H1 (cell line): ENCODE results near the gene UBE3C. TPM values are rescaled to one million over a fixed set of nuclear protein-coding genes. Genes with fewer than 3 reads are reported as not detected.
"Not testable (repeated sequence)": the region's sequence is repeated elsewhere in the genome, so short reads cannot be mapped to it uniquely, and the experiment has no call there.

Experiments
- CTCF ChIA-PET: fragments of 300-600 bp; sonication (Branson Sonifier 250); formaldehyde crosslinking; loops from one replicate; lab custom pipeline; 2021; ENCODE audit not compliant: partially characterized antibody; lab: Charles Lee
- POLR2A ChIA-PET: fragments of 300-600 bp; sonication (Branson Sonifier 250); formaldehyde crosslinking; loops from one replicate; lab custom pipeline; 2021; ENCODE audit warnings: inconsistent platforms; ENCODE audit not compliant: partially characterized antibody; lab: Charles Lee
- DNase-seq, 2 experiments: peaks; one replicate each; pipeline versions ENCODE4 v3.0.0 to v3.0.0-alpha.2; 2010 to 2022; ENCODE audit warnings: low spot score in 2 of 2, low read depth in 1 of 2, mixed read lengths in 1 of 2
- FAIRE-seq: peaks from 2 replicates; lab custom pipeline; 2011; peaks lifted over from hg19 to GRCh38; lab: Jason Lieb, UNC
- H2AFZ ChIP-seq: 2 replicates; pipeline ENCODE4 v1.8.1; 2012; ENCODE audit warnings: low read length, inconsistent platforms
- H2AK5ac ChIP-seq: 2 replicates; pipeline ENCODE4 v1.6.1; 2013; ENCODE audit warnings: low read depth, low read length
- H2BK120ac ChIP-seq: replicated peaks from 2 replicates; pipeline ENCODE3; 2013; ENCODE audit warnings: low read depth, low read length, inconsistent platforms
- H2BK12ac ChIP-seq: 2 replicates; pipeline ENCODE4 v1.6.1; 2013; ENCODE audit warnings: low read depth, low read length
- H2BK15ac ChIP-seq: 2 replicates; pipeline ENCODE4 v1.6.1; 2013; ENCODE audit warnings: low read length
- H2BK20ac ChIP-seq: 2 replicates; pipeline ENCODE4 v1.6.1; 2013; ENCODE audit warnings: low read length
- H2BK5ac ChIP-seq: 2 replicates; pipeline ENCODE4 v1.6.1; 2013; ENCODE audit warnings: low read depth, low read length
- H3K14ac ChIP-seq: 2 replicates; pipeline ENCODE4 v1.6.1; 2013; ENCODE audit warnings: inconsistent platforms; ENCODE audit not compliant: insufficient read length
- H3K18ac ChIP-seq: 2 replicates; pipeline ENCODE4 v1.6.1; 2013; ENCODE audit warnings: low read length; ENCODE audit errors: extremely low read depth
- H3K23ac ChIP-seq: 2 replicates; pipeline ENCODE4 v1.6.1; 2013; ENCODE audit warnings: inconsistent platforms; ENCODE audit not compliant: insufficient read length
- H3K23me2 ChIP-seq: 2 replicates; pipeline ENCODE4 v1.6.1; 2013; ENCODE audit warnings: low read depth, low read length
- H3K27ac ChIP-seq: 2 replicates; pipeline ENCODE4 v1.6.1; 2011; ENCODE audit warnings: low read depth, low read length, inconsistent platforms
- H3K27me3 ChIP-seq, 4 experiments: replicated peaks in 1 of 4; 1 replicate in 1 of 4; 2 replicates in 3 of 4; pipeline versions ENCODE4 v1.6.1 to v1.8.1; 2011 to 2013; ENCODE audit warnings: low read length in 3 of 4, mild to moderate bottlenecking in 3 of 4, inconsistent platforms in 2 of 4, mixed read lengths in 2 of 4, moderate library complexity in 1 of 4; ENCODE audit not compliant: control insufficient read depth in 3 of 4, insufficient read depth in 3 of 4; ENCODE audit errors: extremely low read depth in 1 of 4
- H3K36me3 ChIP-seq, 4 experiments: 2 replicates each; pipeline versions ENCODE4 v1.6.1 to v1.8.1; 2011 to 2013; ENCODE audit warnings: mild to moderate bottlenecking in 4 of 4, low read length in 3 of 4, moderate library complexity in 2 of 4, control low read depth in 1 of 4, inconsistent platforms in 1 of 4; ENCODE audit not compliant: insufficient read depth in 4 of 4, control insufficient read depth in 2 of 4
- H3K4ac ChIP-seq: replicated peaks from 2 replicates; pipeline ENCODE3; 2013; ENCODE audit warnings: low read length, low read depth, mixed read lengths, inconsistent platforms; ENCODE audit not compliant: insufficient read length
- H3K4me1 ChIP-seq, 4 experiments: replicated peaks in 1 of 4; 1 replicate in 1 of 4; 2 replicates in 3 of 4; pipeline versions ENCODE4 v1.6.1 to v1.8.1; 2011 to 2013; ENCODE audit warnings: low read length in 3 of 4, inconsistent platforms in 2 of 4, mixed read lengths in 1 of 4; ENCODE audit not compliant: insufficient read depth in 4 of 4, control insufficient read depth in 3 of 4
- H3K4me2 ChIP-seq, 2 experiments: 2 replicates each; pipeline versions ENCODE4 v1.6.1 to v1.8.1; 2011 to 2013; ENCODE audit warnings: low read depth in 2 of 2, low read length in 2 of 2, control low read depth in 1 of 2, inconsistent platforms in 1 of 2, mild to moderate bottlenecking in 1 of 2; ENCODE audit not compliant: insufficient read depth in 1 of 2
- H3K4me3 ChIP-seq, 4 experiments: fragments of 200-600, 300-600 bp in 1 of 4; sonication (generic), shearing (Covaris generic), sonication (Bioruptor Twin) in 1 of 4; 2 replicates each; pipeline versions ENCODE4 v1.5.1 to v1.8.1; 2011 to 2016; ENCODE audit warnings: low read length in 4 of 4, low read depth in 3 of 4, control low read depth in 2 of 4, inconsistent platforms in 2 of 4, mild to moderate bottlenecking in 2 of 4, mixed read lengths in 1 of 4, moderate library complexity in 1 of 4; ENCODE audit not compliant: insufficient read depth in 2 of 4; ENCODE audit errors: extremely low read depth in 1 of 4
- H3K56ac ChIP-seq: replicated peaks from 2 replicates; pipeline ENCODE3; 2013; ENCODE audit warnings: low read depth, mild to moderate bottlenecking, mixed read lengths, low read length, inconsistent platforms; ENCODE audit not compliant: insufficient read length
- H3K79me1 ChIP-seq: 2 replicates; pipeline ENCODE4 v1.6.1; 2013; ENCODE audit warnings: low read depth, low read length, control low read depth
- H3K79me2 ChIP-seq, 2 experiments: 2 replicates each; pipeline versions ENCODE4 v1.6.1 to v1.8.1; 2012 to 2013; ENCODE audit warnings: low read length in 2 of 2, mild to moderate bottlenecking in 2 of 2, inconsistent platforms in 1 of 2; ENCODE audit not compliant: insufficient read depth in 2 of 2, control insufficient read depth in 1 of 2
- H3K9ac ChIP-seq, 4 experiments: replicated peaks in 1 of 4; 1 replicate in 1 of 4; 2 replicates in 3 of 4; pipeline versions ENCODE4 v1.6.1 to v1.8.1; 2011 to 2013; ENCODE audit warnings: low read depth in 3 of 4, low read length in 3 of 4, control low read depth in 2 of 4, mild to moderate bottlenecking in 2 of 4, moderate library complexity in 2 of 4, inconsistent platforms in 1 of 4; ENCODE audit errors: extremely low read depth in 1 of 4
- H3K9me3 ChIP-seq, 2 experiments: 2 replicates each; pipeline versions ENCODE4 v1.6.1 to v1.8.1; 2012 to 2013; ENCODE audit warnings: mild to moderate bottlenecking in 2 of 2, moderate library complexity in 2 of 2, control low read depth in 1 of 2, inconsistent platforms in 1 of 2, low read depth in 1 of 2, low read length in 1 of 2, mixed read lengths in 1 of 2; ENCODE audit not compliant: insufficient read depth in 2 of 2
- H4K20me1 ChIP-seq, 2 experiments: replicated peaks in 1 of 2; 2 replicates each; pipeline versions ENCODE3 to v1.8.1; 2011 to 2013; ENCODE audit warnings: inconsistent platforms in 2 of 2, low read length in 2 of 2, mild to moderate bottlenecking in 1 of 2; ENCODE audit not compliant: insufficient read depth in 2 of 2, control insufficient read depth in 1 of 2
- H4K5ac ChIP-seq: 2 replicates; pipeline ENCODE4 v1.6.1; 2013; ENCODE audit warnings: low read length, low read depth, mixed read lengths, inconsistent platforms; ENCODE audit not compliant: insufficient read length
- H4K8ac ChIP-seq: 2 replicates; pipeline ENCODE4 v1.8.0; 2013; ENCODE audit warnings: mild to moderate bottlenecking, moderate library complexity, low read length, inconsistent platforms; ENCODE audit not compliant: insufficient read depth; ENCODE audit errors: extremely low read depth
- H4K91ac ChIP-seq: replicated peaks from 2 replicates; pipeline ENCODE3; 2013; ENCODE audit warnings: low read length, mixed read lengths, inconsistent platforms; ENCODE audit not compliant: insufficient read length
- WGBS, 2 experiments: shearing (Covaris generic) in 1 of 2; methylation state at CpG; one replicate each; pipeline versions ENCODE4 v1.1.6 to v1.1.7; 2013 to 2015; ENCODE audit warnings: low lambda C conversion rate in 2 of 2, mixed read lengths in 2 of 2, inconsistent platforms in 1 of 2, low coverage in 1 of 2, missing lambda C conversion rate in 1 of 2; ENCODE audit not compliant: insufficient replicate concordance in 2 of 2, insufficient coverage in 1 of 2, insufficient read length in 1 of 2; ENCODE audit errors: extremely low coverage in 1 of 2, missing lambda C conversion rate in 1 of 2; 5-methylcytosine and 5-hydroxymethylcytosine counted together
- polyA plus RNA-seq, 7 experiments: library from polyadenylated mRNA; depleted of rRNA in 3 of 7; stranded (reverse) in 5 of 7; unstranded in 2 of 7; fragments of >200 nt in 5 of 7; fragments of 200-250 nt in 2 of 7; gene quantifications; 1 replicate in 5 of 7; 2 replicates in 1 of 7; 4 replicates in 1 of 7; pipeline versions ENCODE4 v1.2.1 to v1.2.3, GENCODE V29; 2011 to 2013; ENCODE audit warnings: missing spikeins in 2 of 7, mixed read lengths in 2 of 7
- total RNA-seq: library from RNA; stranded (reverse); fragmentation: NEBNext Ultra II Directional; extraction: Animal tissue kit (Norgen Biotek cat#: 25700); gene quantifications from 2 replicates; pipeline ENCODE4 v1.2.1, GENCODE V29; 2021

The UBE3C gene
- total and polyA plus RNA-seq, 2 of the 8 experiments (the other 6 are each of a cell fraction or from before 2014, with no cell fraction given): 32.0 to 54.1 TPM

GRCh38 chr7:157274094-157274634, 135.4 kb downstream of the UBE3C start:
- H3K4me1 ChIP-seq, H2AFZ ChIP-seq, H3K27me3 ChIP-seq, H3K4me2 ChIP-seq, H3K79me2 ChIP-seq, H3K27ac ChIP-seq, H3K23ac ChIP-seq, H3K9me3 ChIP-seq, H3K23me2 ChIP-seq, H3K79me1 ChIP-seq, H2AK5ac ChIP-seq, H4K91ac ChIP-seq, H2BK5ac ChIP-seq, H3K4ac ChIP-seq, H3K14ac ChIP-seq, H4K20me1 ChIP-seq, H2BK12ac ChIP-seq, H2BK120ac ChIP-seq, H2BK15ac ChIP-seq, H3K9ac ChIP-seq, H3K4me3 ChIP-seq, H3K18ac ChIP-seq, H4K5ac ChIP-seq, H3K56ac ChIP-seq, DNase-seq, H3K36me3 ChIP-seq, FAIRE-seq, H4K8ac ChIP-seq: not testable (repeated sequence)
- ChIA-PET POLR2A (interaction anchor here (0.8 to 2.3 kb wide), 2 partner anchors 8 to 65 kb away, joined by 3 to 10 read pairs; no protein-coding TSS in a partner anchor), CTCF (interaction anchor here (0.6 to 7.2 kb wide), 36 partner anchors 9 to 994 kb away, joined by 3 to 72 read pairs (median 5); partner anchors contain the start of genes DNAJB6 and NOM1)
- 0 out of 2 replicates have a peak overlapping the region, but pooled peaks have one; percentile 96 for H2BK20ac ChIP-seq
- WGBS, 2 experiments: 90% methylated on average over 10 of the region's 10 CpGs; no CpG with 5 or more reads in 1 of the 2 experiments
